Measurements from ENCODE around the gene SLITRK5.

The SLITRK5 gene, protein sequence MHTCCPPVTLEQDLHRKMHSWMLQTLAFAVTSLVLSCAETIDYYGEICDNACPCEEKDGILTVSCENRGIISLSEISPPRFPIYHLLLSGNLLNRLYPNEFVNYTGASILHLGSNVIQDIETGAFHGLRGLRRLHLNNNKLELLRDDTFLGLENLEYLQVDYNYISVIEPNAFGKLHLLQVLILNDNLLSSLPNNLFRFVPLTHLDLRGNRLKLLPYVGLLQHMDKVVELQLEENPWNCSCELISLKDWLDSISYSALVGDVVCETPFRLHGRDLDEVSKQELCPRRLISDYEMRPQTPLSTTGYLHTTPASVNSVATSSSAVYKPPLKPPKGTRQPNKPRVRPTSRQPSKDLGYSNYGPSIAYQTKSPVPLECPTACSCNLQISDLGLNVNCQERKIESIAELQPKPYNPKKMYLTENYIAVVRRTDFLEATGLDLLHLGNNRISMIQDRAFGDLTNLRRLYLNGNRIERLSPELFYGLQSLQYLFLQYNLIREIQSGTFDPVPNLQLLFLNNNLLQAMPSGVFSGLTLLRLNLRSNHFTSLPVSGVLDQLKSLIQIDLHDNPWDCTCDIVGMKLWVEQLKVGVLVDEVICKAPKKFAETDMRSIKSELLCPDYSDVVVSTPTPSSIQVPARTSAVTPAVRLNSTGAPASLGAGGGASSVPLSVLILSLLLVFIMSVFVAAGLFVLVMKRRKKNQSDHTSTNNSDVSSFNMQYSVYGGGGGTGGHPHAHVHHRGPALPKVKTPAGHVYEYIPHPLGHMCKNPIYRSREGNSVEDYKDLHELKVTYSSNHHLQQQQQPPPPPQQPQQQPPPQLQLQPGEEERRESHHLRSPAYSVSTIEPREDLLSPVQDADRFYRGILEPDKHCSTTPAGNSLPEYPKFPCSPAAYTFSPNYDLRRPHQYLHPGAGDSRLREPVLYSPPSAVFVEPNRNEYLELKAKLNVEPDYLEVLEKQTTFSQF

DNA sequence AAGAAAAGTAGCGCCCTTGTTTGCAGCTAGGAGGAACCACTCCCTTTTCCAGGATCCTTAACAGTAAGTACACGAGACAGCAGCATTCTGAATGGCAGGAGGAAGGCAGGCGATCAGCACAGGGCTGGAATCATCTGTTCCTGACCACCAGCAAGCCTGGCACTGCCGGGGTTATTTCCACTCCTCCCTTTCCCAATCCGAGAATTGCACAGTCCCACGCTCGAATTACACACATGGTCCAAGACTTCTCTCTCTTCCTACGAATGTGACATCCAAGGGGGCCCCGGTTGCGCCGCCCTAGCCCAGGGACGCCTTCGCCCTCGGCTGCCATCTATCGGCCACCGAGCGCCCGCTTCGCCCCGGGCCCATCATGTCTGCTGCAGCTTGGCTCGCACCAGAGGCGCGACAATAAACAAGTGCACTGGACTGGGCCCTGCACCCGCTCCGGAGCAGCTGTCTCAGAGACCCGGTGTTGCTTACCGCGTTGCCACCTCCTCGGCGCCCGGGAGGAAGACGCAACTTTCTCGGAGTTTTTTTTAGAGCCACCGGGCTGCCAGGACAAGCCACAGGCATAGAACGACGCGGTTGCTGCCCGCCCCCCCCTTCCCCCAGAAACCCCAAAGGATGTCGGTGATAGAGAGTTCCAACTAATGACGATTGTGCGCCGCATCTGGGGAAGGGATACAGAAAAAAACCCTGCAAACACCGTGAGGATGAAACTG, at the start of gene SLITRK5:
SLITRK5 (plus strand) TSS at position 341 of the 722 bp plus-strand sequence. CDS start 4,018 bp downstream, outside the sequence.
- peak; percentile 78 for DNase-seq

- no peak for DNase-seq
Measured at GRCh38 chr13:87622971-87623370, 48.2 kb upstream of the SLITRK5 start.

DNA sequence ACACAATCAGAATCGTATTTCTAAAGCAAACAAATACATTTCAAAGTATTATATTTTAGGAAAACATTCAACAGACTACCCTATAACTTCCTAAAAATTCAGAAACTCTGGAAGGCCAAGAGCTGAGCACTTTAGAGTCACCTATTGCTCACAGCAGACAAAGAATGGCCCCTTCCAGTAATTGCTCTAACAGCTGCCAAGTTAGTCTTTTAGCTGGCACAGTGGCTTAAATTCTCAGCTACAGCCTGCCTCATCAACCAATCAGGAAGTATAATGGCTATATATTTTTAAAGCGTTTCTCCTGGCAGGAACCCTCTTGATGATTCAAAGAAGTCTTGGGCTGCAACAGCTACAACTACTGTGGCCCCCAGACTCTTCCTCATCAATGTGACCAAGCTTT, 14.9 kb upstream of the SLITRK5 start:
- DNase-seq: no peak

DNA sequence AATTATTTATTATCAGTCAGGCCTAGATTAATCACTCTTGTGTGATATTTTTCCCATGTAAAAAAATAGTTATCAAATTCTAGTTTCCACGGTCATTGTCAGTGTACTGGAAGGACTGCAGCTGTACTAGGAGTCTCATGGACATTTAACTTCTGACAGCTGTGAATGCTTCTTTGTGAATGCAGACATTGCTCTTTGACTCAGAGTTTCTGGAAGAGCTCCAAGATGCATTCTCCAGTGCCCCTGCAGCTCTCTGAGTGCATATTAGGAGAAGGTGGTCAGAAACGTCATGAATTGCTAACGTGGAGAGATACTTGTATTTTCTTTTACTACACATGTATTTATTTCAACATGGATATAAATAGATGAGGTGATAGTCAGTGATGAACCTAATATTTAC, 9.7 kb upstream of the SLITRK5 start:
- no peak for DNase-seq

GRCh38 chr13:87666831-87667230, 4.3 kb upstream of the SLITRK5 start:
- DNase-seq: no peak

DNA sequence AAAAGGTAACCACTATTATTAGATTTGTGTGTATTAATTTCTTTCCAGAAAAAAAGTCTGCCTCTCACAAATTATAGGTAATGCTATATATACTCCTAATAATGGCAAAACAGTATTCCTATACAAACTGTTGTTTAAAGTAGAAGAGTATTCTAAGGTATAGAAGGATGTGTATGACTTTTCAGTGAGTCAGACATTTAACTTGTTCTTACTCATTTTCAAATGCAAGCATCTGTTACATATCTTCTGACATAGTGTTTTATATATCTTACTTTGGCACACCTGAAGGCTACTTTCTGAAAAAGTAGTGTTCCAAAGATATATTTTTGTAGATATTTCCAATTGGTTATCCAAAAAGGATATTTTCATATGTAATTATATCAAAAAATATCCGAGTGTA, 3.5 kb upstream of the SLITRK5 start:
- DNase-seq: no peak

DNA sequence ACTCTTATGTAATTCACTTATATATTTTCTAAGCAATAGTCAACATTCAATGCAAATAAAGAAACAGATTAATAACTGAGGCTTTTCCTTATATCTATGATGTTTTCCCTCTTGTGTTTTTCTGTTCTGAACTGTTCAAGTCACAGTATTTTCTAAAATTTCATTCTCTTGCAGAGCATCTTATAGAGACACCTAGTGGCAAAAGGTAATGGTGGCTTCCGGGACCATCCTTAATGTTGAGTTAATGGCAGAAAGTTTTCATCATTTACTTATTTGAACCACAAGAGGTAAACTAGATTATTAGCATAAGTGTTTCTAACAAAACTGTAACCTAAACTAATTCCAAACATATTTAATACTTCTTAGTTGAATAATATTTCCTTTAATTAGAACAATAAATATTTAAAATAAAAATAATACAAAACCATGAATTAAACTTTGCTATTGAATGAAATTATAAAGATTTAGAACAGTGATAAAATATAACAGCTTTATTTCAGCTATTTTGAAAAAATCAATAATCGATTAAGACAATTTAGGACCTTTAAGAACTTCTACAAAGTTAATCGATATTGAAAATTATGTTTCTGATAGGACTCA, 1.7 kb upstream of the SLITRK5 start:
- DNase-seq: no peak

- DNase-seq: no peak
Measured at GRCh38 chr13:87671753-87672605, 808 bp downstream of the SLITRK5 start.

DNA sequence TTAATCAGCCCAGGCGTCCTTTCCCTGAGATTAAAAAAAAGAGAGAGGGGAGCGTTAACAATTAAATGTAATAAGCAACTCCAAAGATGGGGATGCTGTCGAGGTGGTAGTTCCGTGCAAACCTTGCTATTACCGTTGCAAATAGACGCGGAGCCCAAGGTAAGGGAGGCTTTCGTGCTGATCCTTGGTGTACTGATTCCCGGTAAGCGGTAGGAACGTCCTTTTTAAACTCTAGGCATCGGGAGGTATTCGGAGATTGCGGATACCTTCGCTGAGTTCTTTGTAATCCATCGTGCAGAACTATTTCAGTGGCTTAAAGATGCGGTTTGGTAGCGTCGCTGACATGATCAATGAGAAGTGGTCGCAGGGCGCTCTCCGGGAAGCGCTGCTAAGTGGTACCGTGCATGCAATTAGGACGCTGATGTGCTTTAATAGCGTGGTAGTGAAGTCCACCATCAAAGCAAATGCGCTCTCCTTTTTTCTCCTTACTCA, 3.1 kb downstream of the SLITRK5 start:
- DNase-seq: no peak

GRCh38 chr13:87675851-87676250, 4.7 kb downstream of the SLITRK5 start:
- no peak for DNase-seq

GRCh38 chr13:87676254-87677042, 5.3 kb downstream of the SLITRK5 start:
- no peak for DNase-seq

DNA sequence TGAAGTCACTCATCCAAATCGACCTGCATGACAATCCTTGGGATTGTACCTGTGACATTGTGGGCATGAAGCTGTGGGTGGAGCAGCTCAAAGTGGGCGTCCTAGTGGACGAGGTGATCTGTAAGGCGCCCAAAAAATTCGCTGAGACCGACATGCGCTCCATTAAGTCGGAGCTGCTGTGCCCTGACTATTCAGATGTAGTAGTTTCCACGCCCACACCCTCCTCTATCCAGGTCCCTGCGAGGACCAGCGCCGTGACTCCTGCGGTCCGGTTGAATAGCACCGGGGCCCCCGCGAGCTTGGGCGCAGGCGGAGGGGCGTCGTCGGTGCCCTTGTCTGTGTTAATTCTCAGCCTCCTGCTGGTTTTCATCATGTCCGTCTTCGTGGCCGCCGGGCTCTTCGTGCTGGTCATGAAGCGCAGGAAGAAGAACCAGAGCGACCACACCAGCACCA, 5.9 kb downstream of the SLITRK5 start:
- DNase-seq: no peak

GRCh38 chr13:87677496-87678371, 6.6 kb downstream of the SLITRK5 start:
- no peak for DNase-seq

DNA sequence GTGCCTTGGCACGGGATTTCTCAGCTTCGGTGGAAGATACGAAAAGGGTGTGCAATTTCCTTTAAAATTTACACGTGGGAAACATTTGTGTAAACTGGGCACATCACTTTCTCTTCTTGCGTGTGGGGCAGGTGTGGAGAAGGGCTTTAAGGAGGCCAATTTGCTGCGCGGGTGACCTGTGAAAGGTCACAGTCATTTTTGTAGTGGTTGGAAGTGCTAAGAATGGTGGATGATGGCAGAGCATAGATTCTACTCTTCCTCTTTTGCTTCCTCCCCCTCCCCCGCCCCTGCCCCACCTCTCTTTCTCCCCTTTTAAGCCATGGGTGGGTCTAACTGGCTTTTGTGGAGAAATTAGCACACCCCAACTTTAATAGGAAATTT, 7.2 kb downstream of the SLITRK5 start:
- no peak for DNase-seq

DNA sequence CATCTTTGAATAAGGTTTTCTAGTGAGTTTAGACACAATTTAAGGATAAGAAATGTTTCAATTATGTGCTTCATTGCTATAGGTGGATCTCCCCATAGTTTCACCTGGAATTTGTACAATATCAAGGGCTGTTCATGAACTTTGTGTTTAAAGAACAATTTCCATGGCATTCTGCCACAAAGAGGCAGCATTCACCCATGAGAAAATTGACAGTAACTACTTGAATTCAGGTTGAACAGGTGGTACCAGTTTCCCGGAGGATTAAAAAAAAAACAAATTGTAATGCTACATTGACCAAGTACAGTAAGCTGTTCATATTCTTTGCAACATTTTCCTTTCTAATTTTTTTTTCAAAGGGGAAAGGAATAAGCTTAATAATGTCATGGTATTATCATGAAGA, 9.1 kb downstream of the SLITRK5 start:
- no peak for DNase-seq

DNA sequence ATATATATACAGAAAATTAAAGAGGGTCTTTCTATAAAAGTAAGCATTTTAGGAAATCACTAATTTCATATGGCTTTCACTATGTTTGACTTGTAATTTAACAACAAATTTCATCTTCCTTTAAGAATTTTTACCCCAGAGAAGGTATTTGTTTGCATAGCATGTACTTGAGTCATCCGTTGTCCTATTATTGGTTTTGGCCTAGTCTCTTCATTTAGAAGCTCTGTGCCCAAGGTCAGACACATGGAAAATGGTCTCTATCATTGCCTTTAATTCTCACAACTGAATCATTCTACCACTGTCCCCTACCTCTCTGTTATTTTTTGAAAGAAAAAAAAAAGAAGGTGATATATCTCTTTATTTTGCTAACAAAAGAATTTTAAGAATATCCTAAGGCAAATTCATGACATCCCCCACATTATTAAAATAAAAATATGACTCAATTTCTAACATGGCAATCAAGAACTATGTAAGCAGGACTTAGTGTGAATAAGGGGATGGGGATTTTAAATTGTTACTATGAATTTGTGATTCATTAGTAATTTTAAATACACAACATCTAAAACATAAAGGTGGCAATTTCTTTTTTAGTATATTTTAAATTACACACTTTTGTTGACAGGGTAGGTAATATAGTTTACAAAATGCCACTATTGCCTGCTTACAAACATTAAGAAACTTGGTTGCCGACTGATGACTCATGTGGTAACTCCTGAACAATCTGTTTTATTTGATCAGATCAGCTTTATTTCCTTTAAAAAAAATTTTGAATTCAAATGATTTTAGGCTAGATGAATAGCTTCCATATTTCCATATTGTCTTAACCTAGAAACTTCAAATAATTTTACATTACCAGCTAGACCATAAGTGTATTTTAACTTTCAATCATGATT, 13.9 kb downstream of the SLITRK5 start:
- no peak for DNase-seq

DNA sequence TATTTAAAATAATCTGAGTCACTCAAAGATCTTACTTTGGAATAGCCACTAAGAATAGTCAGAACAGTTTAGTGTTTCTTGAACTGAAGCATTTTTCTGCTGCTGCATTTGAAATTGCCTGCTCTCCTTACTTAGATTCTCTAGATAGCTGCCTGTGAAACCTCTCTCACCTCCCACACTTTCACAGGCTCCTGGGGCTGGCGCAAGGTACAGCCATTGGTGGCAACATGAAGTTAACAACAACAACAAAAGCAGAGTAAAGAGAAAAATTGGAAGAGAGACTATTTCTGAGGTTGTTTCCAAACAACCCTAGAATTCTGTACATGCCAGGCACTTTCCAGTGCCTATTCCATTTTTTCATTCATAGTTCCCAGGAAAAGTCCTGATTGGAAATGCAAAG, 25.3 kb downstream of the SLITRK5 start:
- no peak for DNase-seq

DNA sequence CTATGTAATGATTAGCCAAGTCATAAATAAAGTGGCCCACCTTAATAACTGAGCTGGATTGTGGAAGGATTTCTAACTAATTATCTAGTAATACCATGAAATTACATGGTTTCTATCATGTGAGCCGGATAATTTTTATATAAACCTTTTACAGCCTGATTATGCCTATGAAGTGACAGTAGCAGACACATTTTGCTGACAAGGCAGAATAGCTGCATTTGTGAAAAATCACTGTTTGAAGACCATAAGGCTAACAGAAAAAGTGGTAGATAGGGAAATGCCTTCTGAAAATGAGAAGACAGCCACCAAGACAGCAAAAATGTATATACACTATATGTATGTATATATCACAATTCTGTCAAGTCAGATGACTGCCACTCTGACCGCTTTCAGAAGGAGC, 27.1 kb downstream of the SLITRK5 start:
- DNase-seq: no peak

DNA sequence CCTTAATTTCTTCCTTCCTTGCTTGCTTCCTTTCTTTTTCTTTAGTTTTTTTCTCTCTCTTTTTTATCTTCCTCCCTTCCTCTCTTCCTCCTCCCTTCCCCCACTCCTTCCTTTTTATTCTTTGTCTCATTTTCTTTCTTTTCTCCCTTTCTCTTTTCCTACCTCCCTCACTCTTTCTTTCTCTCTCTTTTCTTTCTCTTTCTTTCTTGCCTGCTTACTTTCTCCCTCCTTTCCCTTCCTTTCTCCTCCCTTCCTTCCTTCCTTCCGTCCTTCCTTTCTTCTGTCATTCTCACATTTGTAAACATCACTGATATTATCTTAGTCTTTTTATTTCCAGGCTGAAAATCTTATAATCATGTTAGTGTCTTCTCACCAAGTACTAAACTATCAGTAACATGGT, 38.8 kb downstream of the SLITRK5 start:
- no peak for DNase-seq
